ENCODE data around the gene CFAP99.

DNA sequence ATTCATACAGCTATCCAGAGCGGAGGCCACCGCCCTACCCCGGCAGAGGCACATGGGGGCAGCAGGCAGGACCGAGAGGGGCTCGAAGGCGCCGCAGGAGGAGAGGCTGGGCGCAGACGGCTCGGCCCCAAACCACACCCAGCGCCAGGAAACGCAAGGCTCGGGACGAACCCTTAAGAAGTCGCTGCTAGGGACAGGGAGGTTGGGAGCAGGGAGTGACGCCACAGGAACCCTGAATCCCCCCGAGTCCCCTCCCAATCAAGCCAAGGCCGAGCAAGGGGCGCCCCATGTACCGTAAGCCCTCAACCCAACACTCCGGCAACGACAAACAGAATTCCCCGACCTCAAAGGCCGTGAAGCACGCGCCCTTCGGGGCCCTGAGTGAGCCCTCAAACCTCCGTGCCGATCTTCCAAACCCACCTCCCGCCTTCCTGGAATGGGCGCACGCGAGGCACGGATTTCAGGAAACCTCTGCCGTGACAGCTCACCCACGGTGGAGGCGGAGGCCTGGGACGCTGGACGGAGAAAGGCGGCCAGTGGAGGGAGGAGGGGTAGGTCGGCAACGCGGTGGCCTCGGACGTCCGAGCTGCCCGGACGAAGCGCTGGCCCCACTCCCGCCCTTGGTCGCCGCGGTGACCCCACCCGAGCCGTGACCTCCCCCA is 2.1 kb upstream of the CFAP99 start:
- no peak for TF ChIP-seq POLR2A (IDR thresholded peaks at IDR 0.05)
- TF ChIP-seq, protein P1, sequence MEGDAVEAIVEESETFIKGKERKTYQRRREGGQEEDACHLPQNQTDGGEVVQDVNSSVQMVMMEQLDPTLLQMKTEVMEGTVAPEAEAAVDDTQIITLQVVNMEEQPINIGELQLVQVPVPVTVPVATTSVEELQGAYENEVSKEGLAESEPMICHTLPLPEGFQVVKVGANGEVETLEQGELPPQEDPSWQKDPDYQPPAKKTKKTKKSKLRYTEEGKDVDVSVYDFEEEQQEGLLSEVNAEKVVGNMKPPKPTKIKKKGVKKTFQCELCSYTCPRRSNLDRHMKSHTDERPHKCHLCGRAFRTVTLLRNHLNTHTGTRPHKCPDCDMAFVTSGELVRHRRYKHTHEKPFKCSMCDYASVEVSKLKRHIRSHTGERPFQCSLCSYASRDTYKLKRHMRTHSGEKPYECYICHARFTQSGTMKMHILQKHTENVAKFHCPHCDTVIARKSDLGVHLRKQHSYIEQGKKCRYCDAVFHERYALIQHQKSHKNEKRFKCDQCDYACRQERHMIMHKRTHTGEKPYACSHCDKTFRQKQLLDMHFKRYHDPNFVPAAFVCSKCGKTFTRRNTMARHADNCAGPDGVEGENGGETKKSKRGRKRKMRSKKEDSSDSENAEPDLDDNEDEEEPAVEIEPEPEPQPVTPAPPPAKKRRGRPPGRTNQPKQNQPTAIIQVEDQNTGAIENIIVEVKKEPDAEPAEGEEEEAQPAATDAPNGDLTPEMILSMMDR (IDR thresholded peaks at IDR 0.05), result no peak
